GM21717 (cell line): ENCODE results near the gene BBS4.
A peak's percentile ranks its signal among the peaks of the same experiment; 100 is the strongest.

Experiments used
- ATAC-seq: cut with Tn5 transposase; IDR thresholded peaks from one replicate; pipeline ENCODE4 v1.9.1; 2021; ENCODE audit warnings: mild to moderate bottlenecking, moderate library complexity; ENCODE audit not compliant: unreplicated experiment

Gene BBS4

DNA sequence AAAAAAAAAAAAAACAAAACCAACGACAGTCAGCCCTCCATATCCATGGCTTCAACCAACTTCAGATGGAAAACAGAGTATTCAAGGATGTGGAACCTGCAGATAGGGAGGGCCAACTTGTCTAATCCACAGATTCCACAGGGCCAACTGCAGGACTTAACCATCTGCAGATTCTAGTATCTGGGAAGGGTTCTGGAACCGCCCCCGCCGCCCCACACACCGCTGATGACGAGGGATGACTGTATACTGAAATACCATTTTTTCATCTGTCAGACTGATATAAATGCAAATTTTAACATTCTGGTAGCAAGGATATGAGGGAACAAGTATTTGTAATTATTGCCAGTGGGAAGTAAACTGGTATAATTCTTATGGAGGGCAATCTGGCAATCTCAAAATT, 68.1 kb downstream of the BBS4 start:
- no peak for ATAC-seq

DNA sequence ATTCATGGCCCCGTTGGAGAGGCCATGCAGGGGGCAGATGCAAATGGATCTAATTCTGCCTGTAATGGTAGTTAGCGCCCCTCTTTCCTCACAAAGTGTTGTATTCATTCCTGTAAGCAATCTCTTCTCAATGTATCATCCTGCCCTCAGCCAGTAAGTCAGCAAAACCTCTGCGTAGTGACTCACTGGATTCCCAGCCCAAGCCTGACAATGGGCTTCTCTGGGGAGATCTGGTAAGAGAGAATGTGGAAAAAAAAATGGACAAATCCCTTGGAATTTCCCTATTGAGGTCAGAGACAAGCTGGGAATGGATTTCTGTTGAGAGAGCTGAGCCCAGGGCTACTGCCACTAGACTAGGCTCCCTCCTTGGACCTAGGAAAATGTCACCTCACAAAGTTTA, 72.2 kb downstream of the BBS4 start:
- no peak for ATAC-seq

DNA sequence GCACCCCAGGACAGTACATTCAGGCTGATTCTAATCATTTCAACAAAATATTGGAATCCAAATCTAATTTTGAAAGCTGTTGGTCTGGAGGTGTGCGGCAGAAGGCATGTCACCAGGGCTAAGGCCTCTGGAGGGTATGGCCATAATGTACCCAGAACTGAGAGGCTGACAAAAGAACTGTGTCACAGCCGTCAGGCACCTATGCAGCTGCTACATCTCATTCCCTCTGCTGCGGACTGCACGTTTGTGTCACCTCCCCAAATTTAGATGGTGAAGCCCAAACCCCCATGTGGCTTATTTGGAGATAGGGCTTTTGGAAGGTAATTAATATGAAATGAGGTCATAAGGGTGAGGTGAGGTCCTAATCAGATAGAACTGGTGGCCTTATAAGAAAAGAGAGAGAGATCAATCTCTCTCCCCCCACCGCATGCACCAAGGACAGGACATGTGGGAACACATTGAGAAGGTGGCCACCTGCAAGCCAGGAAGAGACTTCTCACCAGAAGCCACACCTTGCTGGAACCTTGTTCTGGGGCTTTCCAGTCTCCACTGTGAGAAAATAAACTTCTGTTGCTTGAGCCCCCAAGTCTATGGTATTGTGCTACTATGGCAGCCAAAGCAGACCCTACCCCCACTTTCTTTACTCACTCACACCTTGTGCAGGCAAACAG, 74.7 kb downstream of the BBS4 start:
- no peak for ATAC-seq

DNA sequence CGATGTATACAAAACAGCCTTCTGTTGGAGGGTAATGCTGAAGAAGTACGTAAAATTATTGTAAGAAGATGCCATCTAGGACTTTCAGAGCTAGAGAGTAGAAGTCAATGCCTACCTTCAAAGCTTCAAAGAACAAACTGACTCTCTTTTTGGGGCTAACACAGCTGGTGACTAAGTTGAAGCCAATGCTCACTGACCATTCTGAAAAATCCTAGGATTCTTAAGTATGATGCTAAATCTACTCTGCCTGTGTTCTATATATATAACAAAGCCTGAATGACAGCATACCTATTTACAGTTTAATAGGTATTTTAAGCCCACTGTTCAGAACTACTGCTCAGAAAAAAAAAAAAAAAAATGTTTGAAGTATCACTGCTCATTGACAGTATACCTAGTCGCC, 78.6 kb downstream of the BBS4 start:
- ATAC-seq, result no peak

DNA sequence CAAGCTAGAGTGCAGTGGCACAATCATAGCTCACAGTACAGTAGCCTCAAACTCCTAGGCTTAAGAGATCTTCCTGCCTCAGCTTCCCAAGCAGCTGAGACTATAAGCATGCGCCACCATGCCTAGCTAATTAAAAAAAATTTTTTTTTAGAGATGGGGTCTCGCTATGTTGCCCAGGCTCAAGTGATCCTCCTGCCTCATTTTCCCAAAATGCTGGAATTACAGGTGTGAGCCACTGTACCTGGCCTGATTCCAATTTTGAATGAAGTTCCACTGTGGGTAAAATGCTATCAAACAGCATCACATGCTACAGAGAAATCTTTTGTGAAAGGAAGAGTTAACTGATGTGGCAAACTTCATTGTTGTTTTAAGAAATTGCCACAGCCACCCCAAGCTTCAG, 80.0 kb downstream of the BBS4 start:
- no peak for ATAC-seq

DNA sequence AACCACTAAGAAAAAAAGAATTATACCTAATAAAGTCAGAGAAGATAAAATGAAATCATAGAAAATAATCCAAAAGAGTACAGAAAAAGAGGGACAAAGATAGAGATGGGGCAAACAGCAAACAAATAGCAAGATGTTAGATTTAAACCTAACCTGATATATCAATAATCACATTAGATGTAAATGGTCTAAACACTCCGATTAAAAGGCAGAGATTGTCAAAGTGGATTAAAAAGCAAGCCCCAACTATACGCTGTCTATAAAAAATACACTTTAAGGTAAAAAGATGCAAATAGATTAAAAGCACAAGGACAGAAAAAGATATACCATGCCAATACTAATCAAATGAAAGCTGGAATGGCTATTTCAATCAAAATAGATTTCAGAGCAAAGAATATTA, 80.8 kb downstream of the BBS4 start:
- ATAC-seq, result no peak

DNA sequence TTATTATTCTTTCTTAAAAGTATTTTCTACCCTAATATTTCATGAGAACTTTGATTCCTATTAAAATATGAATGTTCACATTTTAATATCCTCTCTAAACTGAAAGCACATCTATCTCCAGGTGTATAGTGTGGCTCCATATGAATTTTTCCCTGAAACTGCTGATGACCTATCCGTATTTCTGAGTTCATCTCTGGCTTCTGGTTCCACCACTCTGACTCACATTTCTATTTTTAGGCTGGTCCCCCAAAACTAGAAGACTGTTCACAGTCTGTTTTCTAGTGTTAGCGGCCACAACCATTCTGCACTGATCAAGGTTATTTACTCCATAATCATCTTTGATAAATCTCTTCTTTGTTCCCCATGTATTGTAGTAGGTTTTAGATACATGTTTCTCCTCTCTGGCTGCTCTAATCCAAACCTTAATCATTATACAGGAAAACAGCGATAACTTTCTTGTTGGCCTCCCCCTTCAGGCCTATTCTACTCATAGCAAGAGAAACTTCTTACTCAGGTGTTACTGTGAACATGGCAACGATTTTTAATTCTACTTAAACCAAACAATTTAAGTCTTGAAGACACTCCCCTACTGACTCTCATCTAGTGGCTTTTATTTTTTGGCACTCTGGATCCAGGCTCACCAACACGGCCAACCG, 84.8 kb downstream of the BBS4 start:
- no peak for ATAC-seq

DNA sequence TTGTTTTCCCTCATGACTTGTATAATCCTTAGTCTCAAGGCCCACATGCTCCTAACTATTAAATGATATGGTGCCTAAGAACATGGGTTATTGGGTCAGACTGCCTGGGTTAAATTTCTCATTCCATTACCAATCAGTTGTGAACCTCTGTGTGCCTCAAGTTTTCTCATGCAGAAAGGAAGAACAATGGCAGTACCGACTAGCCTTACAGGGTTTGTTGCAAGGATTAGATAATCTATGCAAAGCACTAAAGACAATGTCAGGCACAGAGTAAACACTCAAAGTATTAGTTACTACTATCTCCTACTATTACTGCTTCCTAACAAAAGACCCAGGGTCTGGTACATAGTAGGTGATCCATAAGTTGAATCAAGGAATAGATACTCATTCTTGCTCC, 85.3 kb downstream of the BBS4 start:
- ATAC-seq, result no peak

DNA sequence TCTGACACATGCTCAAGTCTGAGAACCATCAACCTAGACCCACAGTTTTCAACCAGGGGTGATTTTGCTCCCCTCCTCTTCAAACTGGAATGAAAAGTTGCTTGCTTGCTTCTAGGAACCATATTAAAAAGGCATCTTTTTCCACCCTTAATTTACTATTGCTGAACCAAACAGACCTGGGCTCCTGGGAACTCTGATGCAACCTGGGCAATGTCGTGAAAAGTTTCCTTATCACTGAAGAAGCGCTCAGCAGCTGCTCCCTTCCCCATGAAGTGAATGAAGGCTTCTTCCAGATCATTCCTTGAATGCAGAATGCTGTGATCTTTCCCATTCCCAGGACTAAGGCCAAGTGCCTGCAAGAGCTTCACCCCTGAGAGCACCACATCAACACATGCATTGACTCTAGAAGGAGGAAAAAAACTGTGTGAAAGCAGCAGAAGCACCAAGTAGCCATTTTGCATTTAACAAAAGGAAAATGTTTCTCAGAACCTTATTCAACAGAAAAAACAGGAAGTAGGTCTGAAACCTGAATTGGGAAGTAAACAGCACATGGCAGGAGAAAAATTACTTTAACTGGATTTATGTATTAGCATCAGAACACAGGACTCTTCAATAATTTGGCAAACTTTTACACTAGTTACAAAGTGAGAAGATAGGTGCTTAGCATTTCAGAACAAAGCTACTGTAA, 88.8 kb downstream of the BBS4 start:
- no peak for ATAC-seq

DNA sequence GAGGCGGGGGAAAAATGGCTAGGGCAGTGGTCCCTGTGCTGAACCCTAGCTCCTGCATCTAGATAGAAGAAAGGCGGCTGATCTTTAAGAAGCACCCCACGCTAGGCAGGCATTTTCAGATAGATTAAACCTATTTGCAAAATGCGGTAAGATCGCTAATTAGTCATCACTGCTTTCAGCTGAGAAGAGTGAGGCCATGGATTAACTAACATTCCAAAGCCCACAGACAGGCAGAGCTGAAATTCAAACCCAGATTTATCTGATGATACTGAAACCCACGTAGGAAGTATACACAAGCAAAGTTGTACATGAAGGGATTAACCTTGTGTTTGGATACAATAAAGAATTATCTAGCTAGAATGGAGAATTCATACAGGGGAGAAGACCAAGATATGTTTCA, 92.8 kb downstream of the BBS4 start:
- no peak for ATAC-seq

DNA sequence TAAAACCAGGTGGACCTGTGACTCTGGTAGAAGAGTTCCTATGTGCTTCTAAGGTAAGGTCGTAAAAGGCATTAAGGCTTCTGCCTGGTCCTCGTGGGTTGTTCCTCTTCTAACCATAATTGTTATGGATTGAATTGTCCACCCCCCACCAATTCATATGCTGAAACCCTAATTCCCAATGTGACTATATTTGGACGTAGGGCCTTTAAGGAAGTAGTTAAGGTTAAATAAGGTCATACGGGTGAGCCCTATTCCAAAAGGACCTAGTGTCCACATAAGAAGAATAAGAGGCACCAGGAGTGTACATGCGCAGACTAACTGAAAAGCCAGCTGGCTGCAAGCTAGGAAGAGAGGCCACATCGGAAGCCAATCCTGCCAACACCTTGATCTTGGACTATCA, 95.6 kb downstream of the BBS4 start:
- no peak for ATAC-seq

DNA sequence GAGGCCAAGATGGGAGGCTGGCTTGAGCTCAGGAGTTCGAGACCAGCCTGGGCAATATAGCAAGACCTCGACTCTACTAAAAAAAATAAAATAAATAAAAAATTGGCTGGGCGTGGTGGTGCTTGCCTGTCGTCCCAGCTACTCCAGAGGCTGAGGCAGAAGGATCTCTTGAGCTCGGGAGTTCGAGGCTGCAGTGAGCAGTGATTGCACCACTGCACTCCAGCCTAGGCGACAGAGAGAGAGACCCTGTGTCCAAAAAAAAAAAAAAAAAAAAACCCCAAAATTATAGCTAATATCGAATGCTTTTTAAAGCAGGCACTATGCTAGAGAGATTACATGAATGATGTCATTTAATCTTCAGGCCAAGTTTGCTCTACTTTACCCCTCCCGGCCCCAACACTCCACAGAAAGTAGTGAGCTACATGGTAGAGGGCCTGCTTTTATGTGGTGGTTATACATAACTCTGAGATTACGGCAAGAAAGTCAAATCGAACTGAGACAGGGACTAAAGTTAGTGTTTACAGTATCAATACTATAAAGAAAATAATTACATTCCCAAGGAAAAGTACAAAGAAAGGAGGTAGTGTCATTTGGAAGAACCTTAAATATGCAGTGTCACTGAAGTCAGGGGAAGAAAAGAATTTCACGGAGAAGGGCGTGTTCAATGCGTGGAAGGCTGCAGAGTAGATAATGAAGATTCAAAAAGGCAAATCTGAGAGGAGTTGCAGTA, 96.4 kb downstream of the BBS4 start:
- ATAC-seq, result no peak

DNA sequence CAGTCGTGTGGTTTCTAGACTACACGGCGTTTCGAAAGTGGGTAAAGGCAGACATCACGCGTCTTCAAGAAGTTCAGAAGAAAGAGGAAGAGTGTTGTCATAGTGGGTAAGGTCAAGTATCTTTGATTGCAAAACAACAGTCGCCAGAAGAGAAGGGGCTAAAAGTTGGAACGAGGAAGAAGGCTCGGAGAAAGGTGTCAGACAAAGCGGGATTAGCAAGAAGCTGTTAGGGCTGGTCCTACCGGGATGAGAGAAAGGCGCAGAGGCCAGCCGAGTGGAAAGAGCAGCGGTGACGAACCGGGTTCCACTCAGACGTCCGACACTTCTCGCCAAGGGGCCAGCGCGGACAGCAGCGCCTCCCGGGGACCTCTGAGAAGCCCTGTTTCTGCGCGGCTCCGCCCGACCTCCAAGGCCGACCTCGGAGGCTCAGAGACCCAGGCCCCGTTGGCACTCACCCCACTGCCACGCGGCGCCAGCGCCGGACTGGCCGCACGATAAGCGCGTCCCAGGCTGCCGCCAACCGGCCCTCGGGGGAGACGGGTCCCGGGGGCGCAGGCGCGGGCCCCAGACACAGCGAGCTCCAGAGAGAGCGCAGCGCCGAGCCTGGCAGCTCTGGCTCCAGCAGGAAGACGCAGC, 97.1 kb downstream of the BBS4 start:
- peak; percentile 37 for ATAC-seq

DNA sequence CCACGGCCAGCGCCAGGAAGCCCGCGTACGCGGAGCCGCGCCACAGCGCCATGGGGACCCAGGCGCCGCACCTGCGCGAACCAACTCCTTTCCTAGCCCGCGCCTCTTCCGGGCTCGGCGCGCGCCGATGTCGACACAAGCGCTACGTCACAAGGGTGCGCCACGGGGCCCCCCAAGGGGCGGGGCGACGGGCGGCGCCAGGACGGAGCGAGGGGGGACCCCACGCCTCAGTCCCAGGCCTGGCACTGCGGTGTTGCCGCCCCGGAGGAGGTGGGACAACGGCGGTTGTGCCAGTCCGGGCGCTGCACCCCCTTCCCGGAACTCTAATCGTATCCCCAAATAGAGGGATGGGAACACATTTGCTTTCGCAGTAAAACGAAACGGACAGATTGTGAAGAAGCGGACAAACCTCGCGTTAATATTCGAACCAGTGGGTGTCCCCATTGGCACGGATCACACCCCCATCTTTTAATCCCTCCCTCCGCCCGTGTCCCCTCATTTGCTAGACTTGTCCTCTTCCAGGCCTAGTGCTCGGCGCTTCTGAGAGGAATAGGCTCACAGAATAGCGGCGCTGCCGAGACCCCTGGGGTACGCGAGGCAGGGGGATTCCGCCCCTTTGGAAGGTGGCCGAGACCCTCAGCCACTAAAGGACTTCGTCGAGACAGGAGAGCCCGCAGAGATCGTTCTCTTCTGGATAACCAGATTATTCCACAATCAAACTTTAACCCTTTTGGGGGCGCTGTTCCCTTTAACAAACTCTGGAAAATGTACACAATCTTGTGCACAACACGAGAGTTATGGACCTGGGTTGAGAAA, 97.8 kb downstream of the BBS4 start, which contains the start of gene ADPGK:
Gene ADPGK (minus strand): TSS at position 119 of the 816 bp plus-strand sequence. CDS start 67 bp downstream, at position 52.
- ATAC-seq, result peak; percentile 77

DNA sequence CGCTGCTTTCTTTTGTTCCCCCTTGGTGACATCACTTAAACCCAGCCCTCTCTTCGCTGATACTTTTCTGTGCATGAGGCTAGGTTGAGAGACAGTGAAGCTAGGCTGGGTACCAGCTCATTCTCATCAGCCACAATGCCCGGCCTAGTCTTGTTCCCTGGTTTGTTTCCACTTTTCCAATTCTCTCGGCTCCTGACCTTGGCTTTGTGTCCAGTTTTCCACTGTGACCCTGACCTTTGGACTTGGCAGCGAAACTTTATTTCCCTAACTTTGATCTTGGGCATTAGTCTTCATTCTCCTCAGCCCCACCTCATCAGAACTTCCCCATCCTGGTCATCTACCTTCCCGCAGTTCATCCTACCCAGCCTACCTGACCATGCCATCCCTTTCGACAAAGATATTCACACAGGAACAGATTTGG, 98.5 kb downstream of the BBS4 start:
- peak; percentile 11 for ATAC-seq

DNA sequence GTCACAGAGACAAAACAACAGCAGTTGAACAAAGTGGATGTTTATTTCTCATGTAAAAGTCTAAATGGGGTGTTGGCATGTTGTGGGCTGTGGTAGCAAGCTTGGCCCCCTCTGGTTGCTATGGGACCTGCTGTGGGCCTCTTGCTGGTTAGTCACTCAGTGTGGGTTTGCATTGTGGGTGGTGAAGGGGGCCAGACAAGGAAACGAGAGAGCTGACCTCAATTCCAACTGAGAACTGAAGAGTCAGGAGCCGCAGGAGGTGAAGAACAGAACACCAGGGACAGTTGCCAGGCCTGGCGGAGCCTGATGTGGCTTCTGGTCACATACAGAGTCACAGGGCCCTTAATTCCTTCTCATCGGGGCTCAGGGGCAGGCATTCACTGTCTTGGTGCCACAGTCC, 99.4 kb downstream of the BBS4 start:
- ATAC-seq, result no peak

DNA sequence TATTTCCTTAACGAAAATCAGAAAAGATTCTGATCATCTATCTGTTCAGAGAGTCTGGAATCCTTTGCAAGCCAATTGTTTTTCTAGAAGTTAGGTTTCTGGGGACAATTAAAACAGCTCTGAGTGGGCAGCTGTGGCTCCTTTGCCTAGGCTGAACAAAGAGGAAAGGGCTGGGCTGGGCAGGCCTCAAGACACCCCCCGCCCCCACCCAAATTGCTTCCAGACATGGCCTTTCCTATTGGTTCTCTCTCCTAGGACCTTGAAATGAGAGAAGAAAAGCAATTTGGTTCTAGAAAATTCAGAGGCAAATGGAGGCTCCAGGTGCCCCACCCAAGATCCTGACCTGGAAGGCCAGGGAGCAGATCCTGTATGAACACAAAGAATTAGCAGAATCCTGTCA, 99.8 kb downstream of the BBS4 start:
- no peak for ATAC-seq

DNA sequence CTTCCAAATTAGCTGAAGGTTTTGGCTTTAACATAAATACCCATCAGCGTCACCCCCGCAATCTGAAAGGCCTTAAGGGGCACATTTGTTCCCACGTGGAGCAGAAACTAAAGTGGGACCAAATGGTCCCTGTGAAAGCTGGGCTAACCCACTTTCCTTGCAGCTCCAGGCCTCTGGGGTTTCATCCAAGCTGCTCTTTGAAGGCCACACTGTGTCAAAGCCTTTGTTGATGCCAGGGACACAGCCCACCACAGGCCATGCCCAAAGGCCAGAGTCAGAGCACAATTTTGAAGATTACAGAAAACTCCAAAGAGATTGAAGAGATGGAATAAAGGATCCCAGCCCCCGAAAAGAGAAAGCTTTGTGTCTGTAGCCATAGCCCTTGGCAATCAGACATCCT, 100.2 kb downstream of the BBS4 start:
- ATAC-seq, result no peak

DNA sequence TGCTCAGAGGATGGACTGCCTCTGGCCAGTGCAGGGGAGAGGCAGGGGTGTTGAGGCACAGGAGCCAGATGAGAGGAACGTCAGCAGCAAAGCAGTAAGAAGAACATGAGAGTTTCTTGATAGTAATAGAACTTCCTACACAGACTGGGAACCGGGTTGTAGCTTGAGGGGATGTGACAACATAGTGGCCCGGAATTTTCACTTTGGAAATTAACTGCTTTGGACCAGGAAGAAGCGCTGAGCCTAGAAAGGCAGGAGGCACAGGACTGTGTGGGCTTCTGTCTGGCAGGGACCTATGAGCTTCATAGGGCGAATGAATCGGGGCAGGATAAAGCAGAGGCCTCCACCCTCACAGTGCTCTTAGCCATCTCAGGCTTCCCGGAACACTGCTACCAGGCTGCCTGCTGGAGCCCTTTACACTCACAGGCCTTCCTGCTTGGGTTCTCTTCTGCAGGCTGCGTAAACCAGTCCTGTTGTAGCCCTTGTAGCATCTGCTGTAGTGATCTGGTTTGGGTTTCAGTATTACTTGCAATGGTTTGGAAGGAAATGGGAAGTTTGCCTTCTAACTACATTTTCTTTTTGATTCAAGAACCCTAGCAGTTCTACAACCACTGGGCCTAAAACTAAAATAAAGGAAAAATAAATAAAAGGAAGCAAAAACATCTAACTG, 100.8 kb downstream of the BBS4 start:
- ATAC-seq, result no peak

DNA sequence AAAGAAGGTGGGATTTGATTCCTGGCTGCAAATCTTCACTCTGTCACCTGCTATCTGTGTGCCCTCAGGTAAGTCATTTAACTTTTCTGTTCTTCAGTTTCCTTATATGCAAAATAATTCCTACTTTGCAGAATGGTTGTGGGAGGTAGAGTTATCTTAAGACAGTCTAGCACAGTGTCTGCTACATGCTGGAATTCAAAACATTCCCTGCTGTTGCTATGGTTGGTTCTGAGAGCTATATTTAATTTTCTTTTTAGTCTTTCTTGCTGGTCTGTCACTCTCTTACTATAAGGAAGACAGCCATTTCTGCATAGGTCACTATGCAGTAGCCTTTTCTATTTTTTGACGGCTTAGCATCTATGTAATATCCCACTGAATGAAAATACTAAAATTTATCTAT, 101.5 kb downstream of the BBS4 start:
- ATAC-seq, result no peak
